NCI-H1105 treated with DMSO at 0.1 percent for 48 hours (cell line): Measurements from ENCODE around the gene EMILIN3.
A peak's percentile ranks its signal among the peaks of the same experiment; 100 is the strongest.

ENCODE experiments used
- DNase-seq: peaks from one replicate; lab custom pipeline; 2025; lab: John Stamatoyannopoulos, UW

Gene EMILIN3

DNA sequence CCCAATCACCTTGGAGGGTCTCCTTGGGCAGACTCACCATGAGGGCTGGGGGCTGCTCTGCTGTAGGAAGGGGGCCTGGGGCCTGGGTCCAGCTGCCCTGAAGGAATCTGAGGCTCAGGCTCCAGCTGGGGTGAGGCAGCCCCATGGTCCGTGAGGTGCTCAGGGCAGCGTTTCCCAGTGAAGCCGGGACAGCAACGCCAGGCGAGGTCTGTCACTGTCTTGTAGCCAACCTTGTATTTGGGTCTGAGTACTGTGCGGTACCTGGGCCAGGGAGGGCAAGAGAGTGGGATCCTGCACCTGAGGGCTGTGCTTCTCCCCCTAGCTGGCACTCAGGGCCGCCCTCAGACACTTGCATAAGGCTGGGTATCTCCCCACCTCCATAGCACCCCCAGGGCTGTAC lies 3.0 kb downstream of the EMILIN3 start:
- DNase-seq: no peak

DNA sequence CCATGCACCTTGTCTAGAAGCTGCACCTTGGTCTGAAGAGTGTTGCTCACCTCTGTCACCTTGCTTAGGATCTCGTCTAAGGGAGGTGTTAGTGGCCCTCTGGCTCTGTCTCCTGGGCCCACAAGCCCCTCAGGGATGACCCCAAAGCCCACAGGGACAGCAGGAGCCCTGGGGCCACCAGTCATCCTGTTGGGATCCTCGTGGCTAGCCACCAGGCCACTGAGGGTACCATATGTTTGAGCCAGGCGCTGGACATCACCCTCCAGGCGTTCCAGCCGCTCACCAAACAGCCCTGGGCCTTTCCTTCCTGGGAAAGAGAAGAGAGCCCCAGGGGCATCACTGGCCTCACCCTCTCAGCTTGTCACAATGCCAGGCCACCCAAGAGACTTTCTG lies 3.9 kb downstream of the EMILIN3 start:
- no peak for DNase-seq

GRCh38 chr20:41361757-41362747 lies 4.6 kb downstream of the EMILIN3 start:
- peak; percentile 21 for DNase-seq

DNA sequence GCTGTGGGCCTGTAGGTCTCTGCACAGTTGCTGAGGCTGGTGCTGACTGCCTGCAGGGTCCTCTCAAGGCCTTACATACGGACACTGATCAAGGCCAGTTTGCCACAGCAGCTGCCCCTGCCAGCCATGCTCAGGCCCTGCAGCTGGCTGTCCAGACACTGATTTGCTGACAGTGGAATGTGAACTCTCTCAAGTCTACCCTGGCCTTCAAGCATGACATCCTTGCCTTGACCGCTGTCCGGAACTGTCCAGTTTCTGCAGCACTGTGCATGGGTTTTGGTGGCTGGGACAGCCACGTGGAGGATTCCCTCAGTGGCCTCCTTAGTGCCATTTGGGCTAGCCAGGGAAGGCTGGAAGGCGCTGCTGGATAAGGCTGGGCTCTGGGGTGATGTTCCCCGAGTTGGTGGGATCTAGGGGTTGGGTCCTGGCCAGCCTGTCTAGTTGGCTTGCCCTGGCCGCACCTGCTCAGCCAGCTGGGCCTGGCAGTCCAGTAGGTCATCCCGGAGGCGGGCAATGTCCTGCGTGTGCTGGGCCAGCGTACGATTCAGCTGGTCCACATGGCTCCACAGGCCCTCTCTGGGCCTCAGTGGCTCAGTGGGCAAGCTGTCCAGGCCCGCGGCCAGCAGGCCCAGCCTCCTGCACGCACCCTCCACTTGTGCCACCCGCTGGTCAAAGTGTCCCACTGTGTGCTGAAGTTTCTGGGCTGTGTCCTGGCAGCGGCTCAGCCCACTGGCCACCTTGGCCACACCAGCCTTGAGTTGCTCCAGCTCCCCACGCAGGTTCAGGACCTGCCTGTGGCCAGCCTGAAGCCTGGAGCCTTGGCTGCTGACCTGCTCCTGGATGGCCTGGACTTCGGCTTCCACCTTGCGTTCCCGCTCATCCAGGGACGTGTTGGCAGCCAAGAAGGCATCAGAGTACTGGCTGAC lies 5.5 kb downstream of the EMILIN3 start:
- DNase-seq: no peak

GRCh38 chr20:41359541-41360011 lies 7.0 kb downstream of the EMILIN3 start:
- DNase-seq: no peak

DNA sequence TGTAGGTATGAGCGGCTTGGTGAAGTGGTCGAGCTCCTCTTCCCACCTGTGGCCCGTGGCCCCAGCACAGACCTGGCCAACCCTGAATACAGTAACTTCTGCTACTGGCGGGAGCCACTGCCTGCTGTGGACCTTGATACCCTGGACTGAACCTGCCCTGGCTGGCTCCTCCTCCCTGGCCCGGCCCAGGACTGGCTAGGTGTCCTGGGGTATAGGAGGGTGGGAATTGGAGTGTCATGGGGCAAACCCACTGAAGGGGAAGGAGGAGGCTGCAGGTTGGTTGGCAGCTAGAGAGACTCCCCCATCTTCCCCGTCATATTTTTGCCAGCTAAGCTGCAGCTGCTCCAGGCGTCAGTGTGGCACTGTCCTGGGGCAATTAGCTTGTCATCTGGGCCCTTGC lies 7.9 kb downstream of the EMILIN3 start:
- no peak for DNase-seq

- DNase-seq: no peak
Measured at GRCh38 chr20:41358230-41358629, 8.4 kb downstream of the EMILIN3 start.

- DNase-seq: no peak
Measured at GRCh38 chr20:41357424-41358163, 9.0 kb downstream of the EMILIN3 start.

GRCh38 chr20:41356951-41357350 lies 9.7 kb downstream of the EMILIN3 start:
- DNase-seq: no peak

DNA sequence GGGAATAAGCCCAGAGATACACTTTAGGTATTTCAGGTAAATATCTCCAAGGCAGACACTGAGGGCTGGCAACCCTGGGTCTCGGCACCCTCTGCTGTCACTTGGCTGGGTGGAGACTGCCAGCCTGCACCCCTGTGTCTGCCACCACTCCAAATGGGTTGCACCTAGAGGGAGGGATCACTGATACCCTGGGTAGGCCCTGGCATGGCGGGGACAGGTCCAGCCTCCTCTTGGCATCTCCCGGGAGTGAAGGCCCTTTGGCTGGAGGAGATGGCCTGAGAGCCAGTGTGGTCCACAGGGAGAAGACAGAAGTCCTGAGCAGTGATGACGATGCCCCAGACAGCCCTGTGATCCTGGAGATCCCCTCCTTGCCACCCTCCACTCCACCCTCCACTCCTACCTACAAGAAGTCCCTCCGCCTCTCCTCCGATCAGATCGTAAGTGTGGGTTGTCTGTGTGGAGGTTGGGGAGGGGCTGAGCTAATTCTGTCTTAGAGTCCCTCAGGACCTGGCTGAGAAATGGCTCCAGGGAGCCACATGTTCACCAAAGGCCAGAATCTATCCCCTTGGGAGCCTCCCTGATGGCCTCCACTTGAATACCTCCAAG lies 10.9 kb downstream of the EMILIN3 start:
- DNase-seq: no peak

- no peak for DNase-seq
Measured at GRCh38 chr20:41355192-41355591, 11.4 kb downstream of the EMILIN3 start.

DNA sequence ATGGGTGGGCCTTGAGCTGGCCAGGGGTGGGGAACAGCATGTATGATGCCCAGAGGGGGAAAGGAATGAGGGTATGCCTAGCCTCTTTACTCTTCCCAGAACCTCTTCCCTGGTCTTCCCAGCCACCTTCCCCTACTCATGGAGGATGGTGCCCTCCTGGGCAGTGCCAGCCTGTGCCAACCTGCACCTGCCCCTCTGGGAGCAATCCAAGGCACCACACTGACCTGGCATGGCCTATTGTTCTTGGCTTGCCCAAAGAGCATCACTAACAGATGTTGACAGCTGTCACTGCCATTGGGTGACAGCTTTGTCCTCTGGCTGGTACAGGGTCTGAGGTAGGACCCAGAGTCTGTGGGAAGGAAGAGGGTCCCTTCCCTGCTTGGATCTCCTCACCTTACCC lies 13.1 kb downstream of the EMILIN3 start:
- DNase-seq: no peak

DNA sequence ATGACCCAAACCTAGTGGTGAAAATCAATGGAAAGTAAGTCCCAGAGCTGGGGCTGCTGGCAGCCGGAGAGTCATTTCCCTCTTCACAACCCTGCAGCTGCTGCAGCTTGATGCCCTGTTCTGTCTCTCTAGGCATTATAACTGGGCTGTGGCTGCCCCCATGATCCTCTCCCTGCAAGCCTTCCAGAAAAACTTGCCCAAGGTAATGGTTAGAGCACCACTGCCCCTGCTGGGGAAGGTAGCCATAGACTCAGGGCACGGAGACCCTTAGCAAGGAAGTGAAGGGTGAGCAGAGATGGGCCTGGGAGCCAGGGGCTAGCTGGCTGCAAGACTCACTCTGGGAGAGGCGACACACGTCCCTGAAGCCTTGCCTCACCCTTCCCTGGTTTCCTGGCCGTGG lies 14.0 kb downstream of the EMILIN3 start:
- DNase-seq: no peak

GRCh38 chr20:41352106-41352505 lies 14.5 kb downstream of the EMILIN3 start:
- DNase-seq: no peak

GRCh38 chr20:41350408-41350962 lies 16.1 kb downstream of the EMILIN3 start:
- DNase-seq: no peak

DNA sequence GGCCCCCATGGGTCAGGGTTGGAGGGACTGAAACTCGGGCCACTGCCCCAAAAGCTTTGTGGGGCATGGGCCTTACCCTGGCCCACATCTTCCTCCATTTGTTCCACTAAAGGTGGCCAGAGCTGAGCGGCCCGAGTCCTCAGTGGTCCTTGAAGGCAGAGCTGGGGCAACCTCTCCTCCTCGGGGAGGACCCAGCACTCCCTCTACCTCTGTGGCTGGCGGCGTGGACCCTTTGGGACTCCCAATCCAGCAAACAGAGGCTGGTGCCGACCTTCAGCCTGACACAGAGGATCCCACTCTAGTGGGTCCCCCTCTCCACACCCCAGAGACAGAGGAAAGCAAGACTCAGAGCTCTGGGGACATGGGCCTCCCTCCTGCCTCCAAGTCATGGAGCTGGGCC lies 16.7 kb downstream of the EMILIN3 start:
- no peak for DNase-seq

- DNase-seq: no peak
Measured at GRCh38 chr20:41349266-41349665, 17.4 kb downstream of the EMILIN3 start.

DNA sequence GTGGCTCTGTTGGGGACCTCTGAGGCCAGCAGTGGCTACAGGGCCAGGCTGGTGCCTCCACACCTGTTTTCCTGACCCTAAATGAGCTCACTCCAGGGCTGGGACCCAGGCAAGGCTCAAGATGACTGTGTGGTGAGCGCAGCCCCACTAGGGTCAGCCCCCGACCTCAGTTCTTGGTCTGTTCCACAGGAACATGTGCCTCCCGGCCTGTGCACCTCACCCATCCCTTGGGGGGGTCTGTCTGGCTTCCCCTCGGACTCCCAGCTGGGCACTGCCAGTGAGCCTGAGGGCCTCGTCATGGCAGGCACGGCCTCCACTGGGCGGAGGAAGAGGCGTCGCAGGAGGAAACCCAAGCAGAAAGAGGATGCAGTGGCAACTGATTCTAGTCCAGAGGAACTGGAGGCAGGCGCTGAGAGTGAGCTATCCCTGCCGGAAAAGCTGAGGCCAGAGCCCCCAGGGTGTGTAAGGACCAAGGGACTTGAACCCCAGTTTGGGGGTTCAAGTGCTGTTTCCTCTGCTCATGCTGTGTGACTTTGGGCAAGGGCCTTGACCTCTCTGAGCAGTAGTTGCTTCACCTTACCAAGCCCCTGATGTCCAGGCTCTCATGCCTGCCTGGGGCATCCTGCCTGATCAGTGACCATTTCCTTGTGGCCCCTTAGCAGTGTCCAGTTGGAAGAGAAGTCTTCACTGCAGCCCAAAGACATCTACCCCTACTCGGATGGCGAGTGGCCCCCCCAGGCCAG lies 18.0 kb downstream of the EMILIN3 start:
- DNase-seq: no peak

DNA sequence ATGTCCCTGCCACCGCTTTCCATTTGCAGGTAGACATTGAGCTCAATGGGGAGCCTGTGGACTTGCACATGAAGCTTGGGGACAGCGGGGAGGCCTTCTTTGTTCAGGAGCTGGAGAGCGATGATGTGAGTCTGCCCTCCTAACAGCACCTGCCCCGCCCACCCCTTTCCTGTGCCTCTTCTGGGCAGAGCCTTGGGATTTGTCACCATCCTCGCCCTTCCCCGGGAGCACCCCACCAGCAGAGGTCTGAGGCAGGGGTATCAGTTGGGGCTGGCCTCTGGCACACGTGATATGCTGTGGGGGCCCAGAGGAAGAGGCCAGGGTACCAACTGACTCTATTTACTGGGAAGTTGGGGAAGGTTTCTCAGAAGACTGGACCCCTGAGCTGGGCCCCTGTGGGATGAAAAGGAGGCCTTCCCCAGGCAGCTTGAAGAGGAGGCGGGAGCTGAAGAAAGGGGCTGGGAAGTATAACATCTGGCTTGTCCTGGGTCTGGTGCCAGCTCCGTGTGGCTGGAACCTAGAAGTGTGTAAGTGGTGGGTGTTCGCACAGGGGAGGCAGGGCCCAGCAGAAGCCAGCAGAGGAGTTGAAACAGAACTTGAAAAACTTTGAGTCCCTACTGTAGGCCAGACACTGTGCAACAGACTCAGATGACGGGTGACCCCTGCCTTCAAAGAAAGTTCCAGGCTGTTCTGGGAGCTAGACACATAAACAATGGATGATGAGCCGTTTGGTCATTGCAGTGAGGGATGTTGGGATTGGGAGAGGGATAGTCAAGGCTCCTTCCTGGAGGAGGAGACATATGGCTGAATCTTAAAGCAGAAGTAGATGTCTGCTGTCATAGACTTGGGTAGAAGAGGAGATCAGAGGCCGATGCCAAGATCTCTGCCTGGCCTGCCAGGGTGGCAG lies 18.8 kb downstream of the EMILIN3 start:
- DNase-seq: no peak

DNA sequence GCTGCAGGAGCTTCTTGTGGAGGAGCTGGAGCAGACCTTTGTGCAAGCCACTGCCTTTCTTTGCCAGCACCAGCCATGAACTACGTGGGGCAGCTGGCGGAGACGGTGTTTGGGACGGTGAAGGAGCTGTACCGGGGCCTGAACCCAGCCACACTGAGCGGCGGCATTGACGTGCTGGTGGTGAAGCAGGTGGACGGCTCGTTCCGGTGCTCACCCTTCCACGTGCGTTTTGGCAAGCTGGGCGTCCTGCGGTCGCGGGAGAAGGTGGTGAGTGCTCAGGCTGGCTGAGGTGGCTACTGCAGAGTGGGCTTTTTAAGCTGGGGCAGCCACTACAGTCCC lies 20.9 kb downstream of the EMILIN3 start:
- DNase-seq: no peak
